RPMI7951 (cell line): ENCODE measurements around the gene PSAP. TPM values are rescaled to one million over a fixed set of nuclear protein-coding genes. Genes with fewer than 3 reads are reported as not detected.
A peak's percentile ranks its signal among the peaks of the same experiment; 100 is the strongest.

ENCODE experiments used
- DNase-seq: peaks from one replicate; pipeline ENCODE4 v3.0.0-alpha.2; 2012; ENCODE audit warnings: low read depth
- total RNA-seq: library from RNA; depleted of rRNA; stranded (reverse); fragments of >200 nt; shearing (Covaris generic); gene quantifications from 2 replicates; pipeline ENCODE4 v1.2.3, GENCODE V29; 2014

PSAP gene
- total RNA-seq, 1 experiment from 2014 or later = 324 TPM

GRCh38 chr10:71845410-71846405 is 5.3 kb downstream of the PSAP start:
- no peak for DNase-seq

GRCh38 chr10:71844695-71845094 is 6.4 kb downstream of the PSAP start:
- DNase-seq = no peak

GRCh38 chr10:71844084-71844483 is 7.0 kb downstream of the PSAP start:
- no peak for DNase-seq

GRCh38 chr10:71842856-71843686 is 8.0 kb downstream of the PSAP start:
- DNase-seq = no peak

GRCh38 chr10:71842422-71842821 is 8.6 kb downstream of the PSAP start:
- DNase-seq = no peak

- DNase-seq = no peak
Measured at GRCh38 chr10:71840958-71841335, 10.1 kb downstream of the PSAP start.

GRCh38 chr10:71840177-71840957 is 10.7 kb downstream of the PSAP start:
- peak; percentile 91 for DNase-seq

- DNase-seq = peak; percentile 31
Measured at GRCh38 chr10:71838264-71839211, 12.5 kb downstream of the PSAP start.

- peak; percentile 59 for DNase-seq
Measured at GRCh38 chr10:71837098-71837827, 13.8 kb downstream of the PSAP start.

- no peak for DNase-seq
Measured at GRCh38 chr10:71836596-71836974, 14.5 kb downstream of the PSAP start.

GRCh38 chr10:71835671-71836595 is 15.1 kb downstream of the PSAP start:
- DNase-seq = peak; percentile 97

- DNase-seq = no peak
Measured at GRCh38 chr10:71834343-71834674, 16.7 kb downstream of the PSAP start.

- no peak for DNase-seq
Measured at GRCh38 chr10:71833451-71834342, 17.4 kb downstream of the PSAP start.

- no peak for DNase-seq
Measured at GRCh38 chr10:71832967-71833366, 18.1 kb downstream of the PSAP start.

GRCh38 chr10:71831646-71832552 is 19.2 kb downstream of the PSAP start:
- no peak for DNase-seq

GRCh38 chr10:71830726-71831125 is 20.3 kb downstream of the PSAP start:
- no peak for DNase-seq

GRCh38 chr10:71829896-71830295 is 21.2 kb downstream of the PSAP start:
- no peak for DNase-seq
